Measurements from ENCODE around the gene ANO1. TPM values are rescaled to one million over a fixed set of nuclear protein-coding genes. Genes with fewer than 3 reads are reported as not detected.

Gene ANO1
- polyA plus RNA-seq, 1 donor (not counting 4 experiments of a cell fraction or from before 2014, with no cell fraction given): 45.2 TPM

GRCh38 chr11:70092959-70093715 is 15.0 kb downstream of the ANO1 start:
- Histone ChIP-seq H3K27ac (ENCODE audit: control insufficient read depth, insufficient read depth, low read length) (no peak overlapping the region), H3K4me1 (ENCODE audit: control insufficient read depth, extremely low read depth, insufficient read depth, low read length) (no peaks in the 10 kb centered on the region), H3K9me3 (ENCODE audit: control insufficient read depth, low read depth, low read length) (no peaks in the 10 kb centered on the region), H3K4me2 (ENCODE audit: control insufficient read depth, extremely low read depth, insufficient read depth, low read depth, low read length) (no peak overlapping the region), H3K79me2 (ENCODE audit: control insufficient read depth, insufficient read depth, low read length) (peaks cover 62% of the 10 kb centered on the region), H2AFZ (ENCODE audit: control insufficient read depth, low read length) (no peak overlapping the region), H3K9ac (ENCODE audit: control insufficient read depth, extremely low read depth, insufficient read depth, low read length) (no peak overlapping the region), H3K36me3 (ENCODE audit: control insufficient read depth in 2 of 2, extremely low read depth in 1 of 2, insufficient read depth in 2 of 2, low read length in 2 of 2) (peaks cover 6 to 8% of the 10 kb centered on the region in 2 experiments), H4K20me1 (ENCODE audit: control insufficient read depth, extremely low read depth, insufficient read depth, low read length) (no peaks in the 10 kb centered on the region), H3K9me1 (ENCODE audit: control insufficient read depth, extremely low read depth, insufficient read depth, low read length) (no peaks in the 10 kb centered on the region), H3K4me3 (ENCODE audit: control insufficient read depth in 2 of 3, extremely low read depth in 1 of 3, insufficient read depth in 2 of 3, low read depth in 1 of 3, low read length in 3 of 3) (no peak overlapping the region), H3K27me3 (ENCODE audit: control insufficient read depth, extremely low read depth, insufficient read depth, low read length) (no peaks in the 10 kb centered on the region)
- TF ChIP-seq EZH2 (IDR thresholded peaks at IDR 0.05; ENCODE audit: low read length) (no peak), CTCF (optimal IDR thresholded peaks at IDR 0.05 in 1 of 3, IDR thresholded peaks at IDR 0.05 in 1 of 3, conservative IDR thresholded peaks at IDR 0.05 in 1 of 3; ENCODE audit: extremely low read depth in 1 of 3, insufficient read depth in 2 of 3, low read length in 3 of 3) (no peak)
- dilution Hi-C loops (cut with MboI; ENCODE audit: extremely low pct_ligation_motif_present, low sequenced_read_pairs): no loop called here
- no peak for DNase-seq (ENCODE audit: low read depth, low spot score)
- FAIRE-seq: no peak

GRCh38 chr11:70095541-70096252 is 17.6 kb downstream of the ANO1 start:
- dilution Hi-C loops (cut with MboI; ENCODE audit: extremely low pct_ligation_motif_present, low sequenced_read_pairs): no loop called here
- Histone ChIP-seq H3K27me3 (ENCODE audit: control insufficient read depth, extremely low read depth, insufficient read depth, low read length) (no peaks in the 10 kb centered on the region), H3K4me2 (ENCODE audit: control insufficient read depth, extremely low read depth, insufficient read depth, low read depth, low read length) (no peak overlapping the region), H3K9me3 (ENCODE audit: control insufficient read depth, low read depth, low read length) (no peaks in the 10 kb centered on the region), H3K9me1 (ENCODE audit: control insufficient read depth, extremely low read depth, insufficient read depth, low read length) (no peaks in the 10 kb centered on the region), H3K9ac (ENCODE audit: control insufficient read depth, extremely low read depth, insufficient read depth, low read length) (no peak overlapping the region), H3K27ac (ENCODE audit: control insufficient read depth, insufficient read depth, low read length) (no peak overlapping the region), H2AFZ (ENCODE audit: control insufficient read depth, low read length) (no peak overlapping the region), H4K20me1 (ENCODE audit: control insufficient read depth, extremely low read depth, insufficient read depth, low read length) (no peaks in the 10 kb centered on the region), H3K36me3 (ENCODE audit: control insufficient read depth in 2 of 2, extremely low read depth in 1 of 2, insufficient read depth in 2 of 2, low read length in 2 of 2) (peaks cover 8% of the 10 kb centered on the region in 2 experiments), H3K4me1 (ENCODE audit: control insufficient read depth, extremely low read depth, insufficient read depth, low read length) (no peaks in the 10 kb centered on the region), H3K79me2 (ENCODE audit: control insufficient read depth, insufficient read depth, low read length) (peaks cover 52% of the 10 kb centered on the region), H3K4me3 (ENCODE audit: control insufficient read depth in 2 of 3, extremely low read depth in 1 of 3, insufficient read depth in 2 of 3, low read depth in 1 of 3, low read length in 3 of 3) (no peak overlapping the region)
- DNase-seq (ENCODE audit: low read depth, low spot score) (no peak), FAIRE-seq (no peak)
- TF ChIP-seq CTCF (optimal IDR thresholded peaks at IDR 0.05 in 1 of 3, IDR thresholded peaks at IDR 0.05 in 1 of 3, conservative IDR thresholded peaks at IDR 0.05 in 1 of 3; ENCODE audit: extremely low read depth in 1 of 3, insufficient read depth in 2 of 3, low read length in 3 of 3) (no peak), EZH2 (IDR thresholded peaks at IDR 0.05; ENCODE audit: low read length) (no peak)

All from keratinocyte (primary cell).